Hepatic stellate cell (primary cell): ENCODE results near the gene CPE.
"Not testable (repeated sequence)": the region's sequence is repeated elsewhere in the genome, so short reads cannot be mapped to it uniquely, and the experiment has no call there.

Source experiments
- DNase-seq: peaks from one replicate; pipeline ENCODE4 v3.0.0; 2011; ENCODE audit warnings: low spot score

Gene CPE

GRCh38 chr4:165404696-165405095 lies 25.9 kb downstream of the CPE start:
- DNase-seq, result no peak

DNA sequence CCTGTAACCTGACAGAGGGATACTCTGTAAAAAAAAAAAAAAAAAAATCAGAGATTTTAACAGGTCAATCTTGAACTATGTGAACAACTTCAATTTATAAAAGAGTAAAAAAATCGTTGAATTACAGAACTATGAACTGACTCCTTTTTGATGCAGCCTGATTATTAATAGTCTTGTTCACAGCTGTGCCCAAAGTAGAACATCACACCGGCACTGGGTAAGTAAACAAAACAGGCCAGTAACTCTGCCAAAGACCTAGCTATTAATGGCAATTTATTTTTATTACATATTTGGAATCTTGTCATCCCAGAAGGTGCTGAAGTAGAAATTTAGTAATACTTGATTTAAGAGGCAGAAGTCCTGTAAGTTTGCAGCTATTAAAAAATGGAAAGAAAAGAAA lies 31.4 kb downstream of the CPE start:
- DNase-seq, result no peak

DNA sequence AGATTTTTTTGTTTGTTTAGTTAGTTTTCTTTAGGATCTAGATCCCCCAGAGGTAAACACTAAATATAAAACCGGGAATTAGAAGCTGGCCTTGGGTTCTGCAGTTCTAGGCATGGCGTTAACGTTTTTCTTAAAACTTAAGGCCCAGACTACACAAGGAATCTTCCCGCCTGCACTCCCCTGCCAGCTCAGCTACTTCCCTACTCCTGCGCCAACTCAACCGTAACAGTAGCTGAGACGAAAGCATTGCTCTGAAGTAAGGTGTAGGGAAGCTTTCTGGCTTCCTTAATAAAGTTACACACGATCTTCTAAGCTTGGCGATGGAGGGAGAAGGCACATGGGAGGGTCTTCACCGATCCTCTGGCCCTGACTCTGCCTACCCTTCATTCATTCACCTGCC lies 37.1 kb downstream of the CPE start:
- no peak for DNase-seq

GRCh38 chr4:165418073-165418472 lies 39.3 kb downstream of the CPE start:
- DNase-seq, result no peak

DNA sequence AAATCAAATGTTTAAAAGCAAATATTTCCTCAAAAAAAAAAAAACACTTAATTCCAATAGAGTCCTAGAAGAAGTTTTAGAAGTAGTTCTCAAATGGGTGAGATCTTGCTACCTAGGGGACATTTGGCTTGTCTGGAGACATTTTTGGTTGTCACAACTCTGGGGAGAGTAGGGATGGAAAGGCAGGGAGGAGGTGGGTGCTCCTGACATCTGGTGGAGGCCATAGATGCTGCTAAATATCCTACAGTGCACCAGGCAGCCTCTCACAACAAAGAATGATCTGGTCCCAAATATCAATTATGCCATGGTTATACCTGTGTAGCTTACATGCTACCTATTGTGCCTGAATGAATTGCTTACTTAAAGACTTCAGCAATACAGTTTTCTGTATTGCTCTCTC lies 46.8 kb downstream of the CPE start:
- no peak for DNase-seq

DNA sequence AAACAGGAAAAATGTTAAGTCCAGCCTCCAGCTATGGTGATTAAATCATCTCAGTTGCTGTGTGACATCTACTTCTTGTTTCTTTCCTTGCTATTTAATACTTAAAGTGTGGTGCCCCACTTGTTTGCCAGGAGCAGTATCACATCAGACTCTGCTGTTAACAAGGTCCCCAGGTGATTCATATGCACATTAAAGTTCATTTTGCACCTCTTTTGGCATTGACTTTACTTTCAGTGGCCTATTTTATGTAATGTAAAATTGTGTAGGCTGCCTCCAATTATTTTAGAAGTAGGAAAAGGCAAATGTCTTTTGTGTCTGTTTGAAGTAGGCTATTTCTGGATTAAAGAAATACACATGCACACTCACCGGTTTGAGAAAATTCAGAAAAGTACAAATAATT lies 47.5 kb downstream of the CPE start:
- no peak for DNase-seq

- no peak for DNase-seq
These were observed 48.0 kb downstream of the CPE start for GRCh38 chr4:165426823-165427222.

DNA sequence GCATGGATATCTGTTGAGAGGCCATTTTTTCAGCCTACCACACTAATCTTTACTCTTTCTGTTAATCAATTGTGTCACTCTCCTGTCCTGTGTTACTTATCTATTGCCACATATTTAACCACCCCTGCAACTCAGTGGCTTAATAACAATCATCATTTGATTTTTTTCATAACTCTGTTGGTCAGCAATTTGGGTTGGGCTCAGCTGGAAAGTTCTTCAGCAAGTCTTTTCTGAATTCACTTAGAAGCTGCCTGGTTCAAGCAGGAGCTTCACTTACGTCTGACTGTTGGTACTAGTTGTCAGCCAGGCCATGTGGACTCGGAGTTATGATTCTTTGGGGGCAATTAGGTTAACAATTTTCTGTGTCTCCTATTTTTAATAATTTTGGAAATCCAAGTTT lies 50.1 kb downstream of the CPE start:
- no peak for DNase-seq

DNA sequence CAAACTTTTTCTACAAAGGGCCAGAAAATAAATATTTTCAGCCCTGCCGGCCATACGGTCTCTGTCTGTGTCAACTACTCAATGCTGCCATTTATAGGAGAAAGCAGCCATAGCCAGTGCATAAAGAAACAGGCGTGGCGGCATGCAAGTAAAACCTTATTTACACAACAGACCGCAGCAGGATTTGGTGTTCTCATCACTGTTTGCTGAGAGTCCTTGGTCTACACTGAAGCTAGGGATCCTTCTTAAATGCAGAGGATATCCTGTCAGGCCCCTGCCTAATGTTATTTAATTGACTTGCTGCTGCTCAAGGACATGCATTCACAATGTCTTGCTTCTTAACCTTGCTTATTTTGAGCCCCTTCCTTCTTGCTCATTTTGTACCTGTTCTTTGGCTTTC lies 54.7 kb downstream of the CPE start:
- no peak for DNase-seq

DNA sequence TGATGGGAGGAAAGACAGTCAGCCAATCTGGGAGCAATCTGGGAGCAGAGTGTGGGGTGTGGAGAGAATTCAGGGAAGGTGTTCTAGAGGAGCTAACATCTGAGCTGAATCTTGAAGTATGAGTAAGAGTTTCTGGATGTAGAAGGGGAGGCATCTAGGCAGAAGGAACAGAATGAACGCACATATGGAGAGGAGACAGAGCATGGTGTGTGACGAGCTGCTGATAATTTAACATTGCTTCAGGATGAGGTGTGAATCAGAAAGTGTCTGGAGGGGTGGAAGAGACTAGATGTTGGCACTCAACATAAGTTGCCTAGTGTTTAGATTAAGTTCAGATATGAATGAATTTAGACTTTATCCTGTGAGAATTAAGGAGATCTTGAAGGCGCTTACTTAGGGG lies 58.9 kb downstream of the CPE start:
- no peak for DNase-seq

GRCh38 chr4:165439344-165439743 lies 60.5 kb downstream of the CPE start:
- no peak for DNase-seq

DNA sequence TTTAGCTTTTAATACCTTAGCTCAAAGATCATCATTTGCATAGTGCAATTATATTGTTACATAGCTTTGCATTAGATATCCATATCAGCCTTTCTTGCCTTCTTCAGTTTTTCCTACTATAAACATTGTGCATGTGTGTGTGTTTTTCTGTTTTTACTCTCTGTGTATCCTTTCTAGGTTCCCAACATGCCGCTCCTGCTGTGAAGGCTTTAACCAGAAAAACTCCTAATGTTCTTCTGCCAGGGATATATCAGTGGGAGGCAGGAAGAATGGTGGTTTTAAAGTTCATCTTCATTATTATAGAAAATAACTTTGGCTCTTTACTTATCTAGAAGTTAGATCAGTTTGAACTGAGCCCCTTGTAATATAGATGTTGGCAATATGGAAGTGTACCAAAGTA lies 61.2 kb downstream of the CPE start:
- no peak for DNase-seq

DNA sequence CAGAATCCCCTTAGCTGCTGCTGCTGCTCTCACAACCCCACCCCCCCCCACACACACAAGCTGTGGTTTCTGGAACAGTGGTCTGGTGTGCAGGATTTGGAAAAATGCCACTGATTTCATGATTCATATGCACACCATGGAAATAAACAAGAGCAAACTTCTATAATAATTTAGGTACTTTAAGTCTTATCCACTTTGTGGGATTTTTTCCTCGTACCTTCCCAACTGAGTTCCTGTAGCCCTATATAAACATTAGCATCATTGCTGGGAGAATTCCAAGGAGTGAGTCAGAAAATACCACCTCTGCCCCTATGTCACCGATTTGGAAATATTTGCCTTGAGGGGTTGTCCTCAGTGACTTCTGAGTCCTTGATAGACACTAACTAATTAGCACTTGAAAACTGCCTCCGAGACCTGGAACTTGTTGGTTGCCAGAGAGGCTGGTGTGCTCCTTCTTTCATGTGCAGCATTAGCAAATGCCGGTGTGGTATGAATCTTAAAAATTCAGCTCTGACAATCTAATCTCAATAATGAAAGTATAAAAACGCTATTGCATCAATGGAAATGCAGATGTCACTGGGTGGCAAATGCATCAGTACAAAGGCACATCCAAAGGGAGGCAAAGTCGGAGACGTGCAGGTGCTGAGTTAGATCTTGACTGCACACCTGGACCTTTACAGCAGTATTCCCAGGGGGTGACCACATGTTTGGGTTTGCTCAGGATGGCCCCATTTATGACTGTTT lies 61.8 kb downstream of the CPE start:
- DNase-seq, result peak; percentile 21

DNA sequence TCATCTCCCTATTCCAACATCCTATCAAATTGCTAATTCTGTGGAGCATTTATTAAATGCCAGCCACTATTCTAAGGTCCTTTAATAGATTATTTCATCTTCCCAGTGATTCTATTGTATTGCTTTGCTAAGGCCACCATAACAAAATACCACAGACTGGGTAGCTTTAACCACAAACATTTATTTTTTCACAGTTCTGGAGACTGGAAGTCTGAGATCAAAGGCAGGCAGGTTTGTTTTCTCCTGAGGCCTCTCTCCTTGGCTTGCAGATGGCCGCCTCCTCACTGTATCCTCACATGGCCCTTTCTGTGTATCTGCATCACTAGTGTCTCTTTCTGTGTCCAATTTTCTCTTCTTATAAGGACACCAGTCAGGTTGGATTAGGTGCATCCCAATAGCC lies 64.5 kb downstream of the CPE start:
- DNase-seq, result no peak

DNA sequence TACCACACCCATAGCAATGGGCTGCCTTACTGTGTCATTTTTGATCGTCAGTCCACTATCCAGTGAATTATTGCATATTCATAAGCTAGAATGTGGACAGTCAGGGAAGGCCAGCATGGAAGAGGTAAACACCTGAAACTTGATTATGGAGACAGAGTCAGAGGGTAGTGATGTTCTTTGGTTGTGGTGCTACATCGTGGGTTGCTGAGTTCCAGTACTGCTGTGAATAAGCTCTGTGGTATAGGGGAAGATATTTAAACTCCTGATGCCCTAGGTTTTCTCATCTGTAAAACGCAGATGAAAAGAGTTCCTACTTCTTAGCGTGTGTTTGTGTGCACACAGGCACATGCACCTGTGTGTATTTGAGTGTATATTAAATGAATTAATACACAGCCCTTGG lies 69.9 kb downstream of the CPE start:
- no peak for DNase-seq

DNA sequence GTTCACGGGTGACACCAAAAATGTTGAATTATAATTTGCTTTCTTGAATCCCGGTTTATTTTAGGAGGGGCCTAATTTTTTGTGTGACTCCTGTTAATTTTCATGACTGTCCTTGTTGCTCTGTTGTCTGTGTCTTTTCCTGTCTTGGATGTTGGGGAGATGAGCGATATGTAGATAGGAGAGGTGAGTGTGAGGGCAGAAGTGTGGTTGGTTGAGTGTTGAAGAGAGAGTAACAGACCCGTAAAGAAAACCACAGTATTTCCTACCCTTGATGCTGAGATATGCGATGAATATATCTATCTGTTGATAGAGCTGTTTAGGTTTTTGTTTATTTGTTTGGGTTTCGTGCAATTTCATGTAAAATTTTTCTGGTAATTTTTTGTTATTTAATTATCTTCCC lies 70.5 kb downstream of the CPE start:
- DNase-seq, result no peak

DNA sequence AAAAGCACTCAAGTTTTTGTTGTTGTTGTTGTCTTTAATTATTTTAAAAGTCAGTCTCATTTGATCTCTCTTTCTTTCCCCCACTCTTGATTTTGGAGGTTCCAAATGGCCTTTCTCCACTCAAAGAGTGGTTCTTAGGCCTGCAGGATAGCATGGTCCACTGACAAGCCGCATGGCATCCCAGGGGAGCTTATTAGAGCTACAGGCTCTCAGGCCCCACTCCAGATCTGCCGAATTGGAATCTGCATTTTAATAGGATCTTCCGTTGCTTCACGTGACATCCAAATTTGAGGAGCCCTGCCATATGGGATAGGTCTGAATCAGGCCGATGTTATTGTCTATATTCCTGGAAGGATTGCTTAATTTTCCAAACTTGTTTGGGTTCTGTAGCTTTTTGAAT lies 72.1 kb downstream of the CPE start:
- DNase-seq, result no peak

- not testable (repeated sequence) for DNase-seq
These were observed 74.3 kb downstream of the CPE start for GRCh38 chr4:165453140-165453539.

DNA sequence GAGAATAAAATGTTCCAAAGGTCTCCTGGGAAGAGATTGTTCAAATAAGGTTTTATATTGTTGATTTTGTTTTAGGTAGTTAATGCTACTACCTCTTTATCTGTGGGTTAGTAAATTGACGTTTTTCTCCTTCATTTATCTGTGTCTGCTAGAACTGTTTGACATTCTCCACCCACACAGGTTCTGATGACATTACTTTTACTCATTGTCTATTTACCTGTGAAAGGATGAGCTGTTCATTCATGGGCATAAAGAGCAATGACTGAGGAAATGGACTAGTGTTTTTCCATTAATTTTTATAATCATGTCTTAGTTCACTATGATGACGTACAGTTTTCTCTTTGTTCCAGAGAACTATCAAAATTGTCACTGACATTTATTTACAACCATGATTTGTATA lies 75.6 kb downstream of the CPE start:
- no peak for DNase-seq

GRCh38 chr4:165457793-165458192 lies 79.0 kb downstream of the CPE start:
- no peak for DNase-seq

- DNase-seq, result no peak
These were observed 79.7 kb downstream of the CPE start for GRCh38 chr4:165458471-165458870.

DNA sequence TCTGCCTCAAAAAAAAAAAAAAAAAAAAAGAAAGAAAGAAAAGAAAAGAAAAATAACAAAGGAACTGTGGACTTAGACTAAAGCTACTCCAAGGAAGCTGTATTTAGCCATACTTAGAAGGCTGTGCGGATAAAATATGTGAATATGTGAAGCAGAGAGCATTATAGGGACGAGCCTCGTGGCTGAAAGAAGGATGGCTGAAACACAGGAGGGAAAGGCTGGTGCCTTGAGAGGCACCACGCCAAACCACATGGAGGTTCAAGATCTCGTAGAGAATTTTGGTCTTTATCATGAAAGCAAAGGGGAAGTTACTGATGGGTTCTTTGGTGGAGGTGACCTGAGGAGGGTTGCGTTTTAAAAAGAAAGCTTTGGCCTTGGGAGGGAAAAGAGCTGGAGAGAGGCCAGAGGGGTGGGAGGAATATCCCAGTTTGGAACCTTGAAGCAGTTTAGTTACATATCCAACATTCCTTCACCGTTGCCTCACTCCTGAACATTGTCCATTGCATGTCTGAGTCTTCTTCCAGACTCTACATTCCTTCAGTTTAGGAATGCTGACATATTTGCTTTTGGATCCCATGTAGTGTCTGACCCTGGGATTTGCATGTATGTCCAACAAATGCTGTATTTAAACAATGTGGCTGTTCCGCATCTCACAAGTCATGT lies 82.5 kb downstream of the CPE start:
- peak; percentile 60 for DNase-seq

DNA sequence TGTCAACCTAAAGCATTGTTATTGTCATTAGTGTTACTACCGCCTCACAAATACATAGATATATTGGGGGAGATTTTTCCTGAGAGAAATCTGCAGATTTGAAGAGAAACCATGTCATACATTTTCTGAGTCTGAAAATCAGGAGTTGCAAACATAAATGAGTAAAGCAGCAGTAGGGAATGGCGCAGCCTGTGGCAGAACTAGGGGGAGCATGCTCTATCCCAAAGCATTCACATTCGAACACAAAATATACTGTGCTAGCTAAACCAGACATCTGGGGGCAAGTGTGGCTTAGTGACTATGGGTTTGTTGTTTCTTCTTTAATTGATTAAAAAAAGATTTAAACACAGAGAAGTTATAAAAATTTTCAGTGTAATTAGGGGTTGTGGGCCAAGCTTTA lies 83.2 kb downstream of the CPE start:
- peak; percentile 4 for DNase-seq

DNA sequence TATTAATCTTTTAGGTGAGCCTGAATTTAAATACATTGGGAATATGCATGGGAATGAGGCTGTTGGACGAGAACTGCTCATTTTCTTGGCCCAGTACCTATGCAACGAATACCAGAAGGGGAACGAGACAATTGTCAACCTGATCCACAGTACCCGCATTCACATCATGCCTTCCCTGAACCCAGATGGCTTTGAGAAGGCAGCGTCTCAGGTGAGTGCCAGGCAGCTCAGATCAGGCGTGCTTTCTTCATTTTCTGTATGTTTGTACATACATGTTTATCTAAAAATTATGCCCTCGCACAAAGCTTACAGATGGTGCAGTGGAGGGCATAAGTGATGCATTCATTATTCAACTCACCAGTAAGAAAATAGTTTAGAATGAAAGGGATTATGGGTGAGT lies 85.6 kb downstream of the CPE start:
- DNase-seq, result no peak
